DOHH2 (cell line): ENCODE results near the gene NRXN3.

Experiments
- H3F3A ChIP-seq: fragments of 200-600 bp; sonication (generic), shearing (Covaris generic); 2 replicates; pipeline ENCODE4 v1.6.0; 2016; ENCODE audit warnings: antibody characterized with exemption, mild to moderate bottlenecking; ENCODE audit not compliant: control insufficient read depth, insufficient read depth
- H3K27ac ChIP-seq: fragments of 200-600 bp; sonication (generic); 2 replicates; pipeline ENCODE4 v1.5.1; 2014; ENCODE audit warnings: low read depth, mild to moderate bottlenecking, low read length, moderate library complexity
- H3K27me3 ChIP-seq: fragments of 200-600 bp; sonication (generic); 2 replicates; pipeline ENCODE4 v1.6.1; 2014; ENCODE audit warnings: mild to moderate bottlenecking, low read length, mixed read lengths; ENCODE audit not compliant: control insufficient read depth
- H3K36me3 ChIP-seq: fragments of 200-600 bp; sonication (generic); 2 replicates; pipeline ENCODE4 v1.6.1; 2014; ENCODE audit warnings: mild to moderate bottlenecking, low read length, moderate library complexity, mixed read lengths; ENCODE audit not compliant: control insufficient read depth
- H3K4me1 ChIP-seq: fragments of 200-600 bp; sonication (generic); 2 replicates; pipeline ENCODE4 v1.6.1; 2014; ENCODE audit warnings: mild to moderate bottlenecking, low read length, mixed read lengths; ENCODE audit not compliant: control insufficient read depth
- H3K4me2 ChIP-seq: fragments of 200-600 bp; sonication (generic); 2 replicates; pipeline ENCODE4 v1.6.0; 2014; ENCODE audit warnings: mild to moderate bottlenecking, low read length, moderate library complexity
- H3K4me3 ChIP-seq: fragments of 200-600 bp; sonication (generic); 2 replicates; pipeline ENCODE4 v1.5.1; 2014; ENCODE audit warnings: mild to moderate bottlenecking, low read length, mixed read lengths
- H3K79me2 ChIP-seq: fragments of 200-600 bp; sonication (generic); 2 replicates; pipeline ENCODE4 v1.6.1; 2014; ENCODE audit warnings: mild to moderate bottlenecking, low read length, mixed read lengths; ENCODE audit not compliant: control insufficient read depth
- H3K9me2 ChIP-seq: fragments of 200-600 bp; sonication (generic); replicated peaks from 2 replicates; pipeline ENCODE4 v1.6.1; 2014; ENCODE audit warnings: mild to moderate bottlenecking, low read length, mixed read lengths; ENCODE audit not compliant: control insufficient read depth
- H3K9me3 ChIP-seq: fragments of 200-600 bp; sonication (generic); 2 replicates; pipeline ENCODE4 v1.6.1; 2014; ENCODE audit warnings: antibody characterized with exemption, low read length, mixed read lengths; ENCODE audit not compliant: control insufficient read depth, insufficient read depth
- H4K20me1 ChIP-seq: fragments of 200-600 bp; sonication (generic); 2 replicates; pipeline ENCODE4 v1.6.0; 2014; ENCODE audit warnings: low read depth, mild to moderate bottlenecking, antibody characterized with exemption, low read length, moderate library complexity; ENCODE audit not compliant: control insufficient read depth, insufficient read depth
- CTCF ChIP-seq: fragments of 200-600 bp; sonication (generic); IDR thresholded peaks from one replicate; pipeline ENCODE4 v1.5.1; 2014; ENCODE audit warnings: antibody characterized with exemption, mild to moderate bottlenecking, low read depth, low read length; ENCODE audit not compliant: poor library complexity, severe bottlenecking
- EZH2phosphoT487 ChIP-seq: fragments of 200-600 bp; sonication (generic); IDR thresholded peaks from 2 replicates; pipeline ENCODE4 v1.6.1; 2017; ENCODE audit warnings: borderline replicate concordance, mild to moderate bottlenecking, antibody characterized with exemption, low read length, moderate library complexity, mixed read lengths

Gene NRXN3

GRCh38 chr14:79325071-79325470 is 1154.9 kb downstream of the NRXN3 start:
- TF ChIP-seq EZH2phosphoT487 (no peak), CTCF (no peak)
- Histone ChIP-seq H3K4me3 (no peak overlapping the region), H4K20me1 (no peaks in the 10 kb centered on the region), H3K9me2 (no peaks in the 10 kb centered on the region), H3K4me1 (no peaks in the 10 kb centered on the region), H3K36me3 (no peaks in the 10 kb centered on the region), H3K9me3 (no peaks in the 10 kb centered on the region), H3K4me2 (no peak overlapping the region), H3F3A (no peaks in the 10 kb centered on the region), H3K27ac (no peak overlapping the region), H3K79me2 (no peaks in the 10 kb centered on the region), H3K27me3 (no peaks in the 10 kb centered on the region)

DNA sequence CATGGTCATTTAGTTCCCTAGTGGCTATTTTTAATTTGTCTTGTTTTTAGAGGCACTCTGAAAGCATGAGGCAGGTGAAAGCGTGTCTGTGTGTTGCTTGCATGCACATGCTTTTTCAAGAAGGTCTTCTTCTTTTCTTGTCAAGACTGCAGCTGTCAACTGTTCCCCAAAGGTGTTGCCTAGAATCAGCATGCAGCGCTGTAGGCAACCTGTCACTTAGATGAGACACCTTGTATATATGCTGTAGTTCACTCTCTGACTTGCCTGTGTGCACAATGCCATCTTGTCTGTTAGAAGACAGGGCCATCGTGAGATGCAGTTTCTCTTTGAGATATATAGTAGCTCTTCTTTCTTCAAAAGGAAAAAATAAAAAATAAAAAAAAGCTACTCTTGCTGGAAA is 1155.4 kb downstream of the NRXN3 start:
- Histone ChIP-seq H3K4me2 (no peak overlapping the region), H3K4me1 (no peaks in the 10 kb centered on the region), H3K27ac (no peak overlapping the region), H4K20me1 (no peaks in the 10 kb centered on the region), H3F3A (no peaks in the 10 kb centered on the region), H3K79me2 (no peaks in the 10 kb centered on the region), H3K4me3 (no peak overlapping the region), H3K36me3 (no peaks in the 10 kb centered on the region), H3K27me3 (no peaks in the 10 kb centered on the region), H3K9me3 (no peaks in the 10 kb centered on the region), H3K9me2 (no peaks in the 10 kb centered on the region)
- TF ChIP-seq EZH2phosphoT487, result no peak
- TF ChIP-seq CTCF, result no peak

DNA sequence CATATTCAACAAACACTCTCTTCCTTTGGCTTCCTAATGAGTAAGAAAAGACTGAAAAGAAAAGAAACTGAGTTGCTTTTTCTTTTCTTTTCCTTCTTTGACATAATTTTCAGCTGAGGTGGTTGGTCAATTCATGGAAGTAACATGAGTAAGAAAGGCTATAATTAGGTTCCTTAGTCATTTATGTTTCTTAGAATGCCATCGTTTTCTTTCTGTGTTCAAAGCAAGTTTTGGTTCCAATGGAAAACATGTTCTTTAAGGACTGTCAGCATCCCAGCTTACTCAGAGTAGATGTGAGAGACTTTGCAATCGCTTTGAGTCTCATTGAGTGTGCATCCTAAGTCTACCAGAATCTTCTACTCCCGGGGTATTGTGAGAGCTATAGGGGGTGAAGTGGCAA is 1158.7 kb downstream of the NRXN3 start:
- no peaks in the 10 kb centered on the region for H3F3A ChIP-seq
- no peaks in the 10 kb centered on the region for H3K27me3 ChIP-seq
- TF ChIP-seq EZH2phosphoT487, result no peak
- no peak for TF ChIP-seq CTCF
- H3K9me2 ChIP-seq, result no peaks in the 10 kb centered on the region
- H3K4me2 ChIP-seq, result no peak overlapping the region
- no peaks in the 10 kb centered on the region for H3K79me2 ChIP-seq
- no peaks in the 10 kb centered on the region for H3K36me3 ChIP-seq
- no peak overlapping the region for H3K27ac ChIP-seq
- H3K4me1 ChIP-seq, result no peaks in the 10 kb centered on the region
- no peaks in the 10 kb centered on the region for H4K20me1 ChIP-seq
- no peak overlapping the region for H3K4me3 ChIP-seq
- 0 out of 2 replicates have a peak, but pooled peaks cover 2% of the 10 kb centered on the region for H3K9me3 ChIP-seq

GRCh38 chr14:79331830-79332229 is 1161.7 kb downstream of the NRXN3 start:
- Histone ChIP-seq H4K20me1 (no peaks in the 10 kb centered on the region), H3K9me2 (no peaks in the 10 kb centered on the region), H3K79me2 (no peaks in the 10 kb centered on the region), H3K36me3 (no peaks in the 10 kb centered on the region), H3K4me3 (no peak overlapping the region), H3K27me3 (no peaks in the 10 kb centered on the region), H3F3A (no peaks in the 10 kb centered on the region), H3K4me2 (no peak overlapping the region), H3K27ac (no peak overlapping the region), H3K9me3 (0 out of 2 replicates have a peak, but pooled peaks cover 2% of the 10 kb centered on the region), H3K4me1 (no peaks in the 10 kb centered on the region)
- TF ChIP-seq EZH2phosphoT487 (no peak), CTCF (no peak)
